Liver (tissue), 9 donors: ENCODE measurements around the gene IWS1. TPM values are rescaled to one million over a fixed set of nuclear protein-coding genes. Genes with fewer than 3 reads are reported as not detected.

ENCODE experiments used
- DNase-seq: peaks from one replicate; pipeline ENCODE4 v3.0.0-alpha.2; 2017; ENCODE audit warnings: low spot score
- H3K27ac ChIP-seq, 2 donors: one replicate each; pipeline ENCODE4 v1.7.0; 2013; ENCODE audit warnings: inconsistent platforms in 2 of 2, low read length in 2 of 2, control low read depth in 1 of 2, low read depth in 1 of 2, mild to moderate bottlenecking in 1 of 2
- H3K27me3 ChIP-seq, 4 donors: one replicate each; pipeline versions ENCODE4 v1.6.1 to v1.7.0; 2013; ENCODE audit warnings: low read length in 3 of 4, inconsistent platforms in 1 of 4, mild to moderate bottlenecking in 1 of 4, moderate library complexity in 1 of 4; ENCODE audit not compliant: control insufficient read depth in 4 of 4, insufficient read depth in 4 of 4
- H3K36me3 ChIP-seq, 4 donors: one replicate each; pipeline versions ENCODE4 v1.6.1 to v1.7.0; 2013; ENCODE audit warnings: low read length in 3 of 4, mild to moderate bottlenecking in 3 of 4, low read depth in 1 of 4, moderate library complexity in 1 of 4; ENCODE audit not compliant: control insufficient read depth in 4 of 4, insufficient read depth in 3 of 4
- H3K4me1 ChIP-seq, 4 donors: one replicate each; pipeline versions ENCODE4 v1.6.1 to v1.7.0; 2013; ENCODE audit warnings: low read length in 3 of 4, mild to moderate bottlenecking in 3 of 4, moderate library complexity in 1 of 4; ENCODE audit not compliant: control insufficient read depth in 4 of 4, insufficient read depth in 4 of 4
- H3K4me3 ChIP-seq, 3 donors: one replicate each; pipeline versions ENCODE4 v1.6.1 to v1.7.0; 2013; ENCODE audit warnings: low read length in 3 of 3, control low read depth in 1 of 3, low read depth in 1 of 3, mild to moderate bottlenecking in 1 of 3
- H3K9ac ChIP-seq, 2 donors: one replicate each; pipeline ENCODE4 v1.7.0; 2013; ENCODE audit warnings: low read length in 2 of 2, mild to moderate bottlenecking in 2 of 2, moderate library complexity in 2 of 2, control low read depth in 1 of 2, low read depth in 1 of 2
- H3K9me3 ChIP-seq, 4 donors: one replicate each; pipeline versions ENCODE4 v1.6.1 to v1.7.0; 2013; ENCODE audit warnings: low read length in 3 of 4; ENCODE audit not compliant: control insufficient read depth in 4 of 4
- EGR1 ChIP-seq, 2 donors: IDR thresholded peaks; 2 replicates each; pipeline ENCODE4 v1.6.1; 2016 to 2018; ENCODE audit warnings: antibody characterized with exemption in 2 of 2, low read depth in 2 of 2
- FOXA1 ChIP-seq: IDR thresholded peaks from 2 replicates; pipeline ENCODE4 v1.6.1; 2016; ENCODE audit warnings: antibody characterized with exemption
- FOXA2 ChIP-seq: IDR thresholded peaks from 2 replicates; pipeline ENCODE4 v1.6.1; 2016; ENCODE audit warnings: antibody characterized with exemption
- GABPA ChIP-seq, 2 donors: IDR thresholded peaks in 1 of 2; conservative IDR thresholded peaks in 1 of 2; 2 replicates each; pipeline ENCODE4 v1.6.1; 2016; ENCODE audit warnings: antibody characterized with exemption in 2 of 2, mild to moderate bottlenecking in 1 of 2, moderate library complexity in 1 of 2
- HNF4A ChIP-seq, 2 donors: conservative IDR thresholded peaks; 2 replicates each; pipeline ENCODE4 v1.6.1; 2016; ENCODE audit warnings: antibody characterized with exemption in 2 of 2, mild to moderate bottlenecking in 2 of 2
- HNF4G ChIP-seq: IDR thresholded peaks from 2 replicates; pipeline ENCODE4 v1.6.1; 2016; ENCODE audit warnings: antibody characterized with exemption
- JUND ChIP-seq, 2 donors: IDR thresholded peaks; 2 replicates each; pipeline ENCODE4 v1.6.1; 2016; ENCODE audit warnings: antibody characterized with exemption in 2 of 2
- MAX ChIP-seq: IDR thresholded peaks from 2 replicates; pipeline ENCODE4 v1.6.1; 2016; ENCODE audit warnings: antibody characterized with exemption
- NR2F2 ChIP-seq: IDR thresholded peaks from 2 replicates; pipeline ENCODE4 v1.6.1; 2016; ENCODE audit warnings: antibody characterized with exemption
- REST ChIP-seq: IDR thresholded peaks from 2 replicates; pipeline ENCODE4 v1.6.1; 2016; ENCODE audit warnings: antibody characterized with exemption, mild to moderate bottlenecking
- RXRA ChIP-seq, 2 donors: IDR thresholded peaks; 2 replicates each; pipeline ENCODE4 v1.6.1; 2017 to 2018; ENCODE audit warnings: antibody characterized with exemption in 2 of 2, mild to moderate bottlenecking in 1 of 2
- SP1 ChIP-seq: IDR thresholded peaks from 2 replicates; pipeline ENCODE4 v1.6.1; 2018; ENCODE audit warnings: antibody characterized with exemption, mild to moderate bottlenecking
- YY1 ChIP-seq: IDR thresholded peaks from 2 replicates; pipeline ENCODE4 v1.6.1; 2016; ENCODE audit warnings: antibody characterized with exemption, mild to moderate bottlenecking
- ZBTB33 ChIP-seq: IDR thresholded peaks from 2 replicates; pipeline ENCODE4 v1.6.1; 2016; ENCODE audit warnings: antibody characterized with exemption
- WGBS: extraction: QIAGEN DNeasy Blood & Tissue Kit; methylation state at CpG from one replicate; pipeline ENCODE4 v1.1.7; 2013; 5-methylcytosine and 5-hydroxymethylcytosine counted together
- polyA plus RNA-seq, 2 donors: library from polyadenylated mRNA; stranded (reverse) in 1 of 2; unstranded in 1 of 2; fragments of 200-250 nt in 1 of 2; fragments of >200 nt in 1 of 2; fragmentation: Nextera tagmentation in 1 of 2; extraction: Ambion mirVana in 1 of 2; gene quantifications; one replicate each; pipeline versions ENCODE4 v1.2.1 to v1.2.3, GENCODE V29; 2013 to 2015
- total RNA-seq, 2 donors: library from RNA; depleted of rRNA; stranded (reverse); fragments of >200 nt; gene quantifications; one replicate each; pipeline ENCODE4 v1.2.3, GENCODE V29; 2014
- donor health status: healthy.
- donor health status: healthy.
- donor health status: healthy.
- donor health status: healthy.
- donor health status: healthy.

IWS1 gene
- total and polyA plus RNA-seq, 4 donors = 13.0 to 28.9 (median 22.8) TPM

GRCh38 chr2:127437056-127437455, 89.2 kb downstream of the IWS1 start:
- Histone ChIP-seq H3K4me1 (peaks cover 14 to 36% (median 16%) of the 10 kb centered on the region in 4 donors), H3K9ac (no peak overlapping the region), H3K9me3 (peaks cover 0 to 2% (median 0%) of the 10 kb centered on the region in 4 donors), H3K4me3 (no peak overlapping the region), H3K27me3 (no peaks in the 10 kb centered on the region), H3K27ac (no peak overlapping the region), H3K36me3 (no peaks in the 10 kb centered on the region)
- WGBS = 96% methylated on average over 9 of the region's 9 CpGs
- TF ChIP-seq YY1 (no peak), FOXA2 (no peak), RXRA (IDR thresholded peaks at IDR 0.05) (no peak), JUND (IDR thresholded peaks at IDR 0.05) (no peak), GABPA (IDR thresholded peaks at IDR 0.05 in 1 of 2, conservative IDR thresholded peaks at IDR 0.05 in 1 of 2) (no peak), NR2F2 (no peak), EGR1 (IDR thresholded peaks at IDR 0.05; ENCODE audit: low read depth in 2 of 2) (no peak), SP1 (no peak), MAX (no peak)
- no peak for DNase-seq

- H3K27ac ChIP-seq = no peak overlapping the region
- H3K9ac ChIP-seq = no peak overlapping the region
- H3K27me3 ChIP-seq = no peaks in the 10 kb centered on the region
- DNase-seq = no peak
- no peak overlapping the region for H3K4me3 ChIP-seq
- 96% methylated on average over 6 of the region's 6 CpGs for WGBS
- H3K4me1 ChIP-seq = peaks cover 14 to 43% (median 16%) of the 10 kb centered on the region in 4 donors
- peaks cover 0 to under 1% (median 0%) of the 10 kb centered on the region in 4 donors for H3K9me3 ChIP-seq
- TF ChIP-seq FOXA1 (no peak), SP1 (no peak), ZBTB33 (no peak), YY1 (no peak), HNF4A (conservative IDR thresholded peaks at IDR 0.05) (no peak), NR2F2 (no peak), REST (no peak), HNF4G (no peak)
- no peaks in the 10 kb centered on the region for H3K36me3 ChIP-seq
These were observed 91.8 kb downstream of the IWS1 start for GRCh38 chr2:127434515-127434914.
